ENCODE measurements around the gene ATXN3.
"Not testable (repeated sequence)": the region's sequence is repeated elsewhere in the genome, so short reads cannot be mapped to it uniquely, and the experiment has no call there.

The ATXN3 gene

GRCh38 chr14:92058006-92058917, 48.1 kb downstream of the ATXN3 start:
- no peak for DNase-seq

- no peak for DNase-seq
These were observed 56.6 kb downstream of the ATXN3 start for GRCh38 chr14:92049781-92050180.

GRCh38 chr14:92049221-92049620, 57.2 kb downstream of the ATXN3 start:
- not testable (repeated sequence) for DNase-seq

- not testable (repeated sequence) for DNase-seq
These were observed 60.5 kb downstream of the ATXN3 start for GRCh38 chr14:92045904-92046303.

GRCh38 chr14:92041766-92042165, 64.6 kb downstream of the ATXN3 start:
- not testable (repeated sequence) for DNase-seq

- no peak for DNase-seq
These were observed 65.2 kb downstream of the ATXN3 start for GRCh38 chr14:92041203-92041602.

GRCh38 chr14:92040431-92041051, 65.8 kb downstream of the ATXN3 start:
- DNase-seq, result no peak

- peak; percentile 89 for DNase-seq
These were observed 66.5 kb downstream of the ATXN3 start, which contains the start of gene TRIP11 for GRCh38 chr14:92039719-92040430. Gene TRIP11 (minus strand): TSS chr14:92040059. CDS start chr14:92039685, 374 bp downstream.

GRCh38 chr14:92039063-92039718, 67.2 kb downstream of the ATXN3 start:
- DNase-seq, result peak; percentile 42

GRCh38 chr14:92037989-92038388, 68.4 kb downstream of the ATXN3 start:
- no peak for DNase-seq

- no peak for DNase-seq
These were observed 70.5 kb downstream of the ATXN3 start for GRCh38 chr14:92035890-92036289.

GRCh38 chr14:92033906-92034687, 72.3 kb downstream of the ATXN3 start:
- no peak for DNase-seq

- no peak for DNase-seq
These were observed 72.9 kb downstream of the ATXN3 start for GRCh38 chr14:92033433-92033832.

- no peak for DNase-seq
These were observed 79.7 kb downstream of the ATXN3 start for GRCh38 chr14:92026548-92027190.

- no peak for DNase-seq
These were observed 84.3 kb downstream of the ATXN3 start for GRCh38 chr14:92022036-92022435.

GRCh38 chr14:92021523-92021922, 84.9 kb downstream of the ATXN3 start:
- no peak for DNase-seq

GRCh38 chr14:92014040-92014439, 92.3 kb downstream of the ATXN3 start:
- no peak for DNase-seq

- no peak for DNase-seq
These were observed 94.1 kb downstream of the ATXN3 start for GRCh38 chr14:92012121-92012748.

GRCh38 chr14:92010644-92011043, 95.7 kb downstream of the ATXN3 start:
- no peak for DNase-seq

GRCh38 chr14:92009604-92010003, 96.8 kb downstream of the ATXN3 start:
- no peak for DNase-seq
